Measurements from ENCODE around the gene PTGES3L. TPM values are rescaled to one million over a fixed set of nuclear protein-coding genes. Genes with fewer than 3 reads are reported as not detected.

Gene PTGES3L
- total and polyA plus RNA-seq, 2 donors = 6.8 to 18.6 TPM

Small RNA genes lying within 50 kb of the gene (small RNA-seq; reads per million reads assigned to genes)
- gene AARSD1 (not detected), gene RF00561 (not detected)

Other genes with a start within 250 kb of the PTGES3L start
- gene EZH1, start 235.0 kb downstream of the PTGES3L start, total RNA-seq = 32.9 TPM
- gene EZH1, start 235.0 kb downstream of the PTGES3L start, polyA plus RNA-seq = 40.4 TPM
- 16.0 TPM for gene RAMP2, start 218.9 kb downstream of the PTGES3L start, total RNA-seq
- 51.9 TPM for gene RAMP2, start 218.9 kb downstream of the PTGES3L start, polyA plus RNA-seq
- 32.6 TPM for gene VPS25, start 206.6 kb downstream of the PTGES3L start, total RNA-seq
- 71.6 TPM for gene VPS25, start 206.6 kb downstream of the PTGES3L start, polyA plus RNA-seq
- gene WNK4, start 199.5 kb downstream of the PTGES3L start, total RNA-seq = 0.26 TPM
- gene WNK4, start 199.5 kb downstream of the PTGES3L start, polyA plus RNA-seq = 0.23 TPM
- 57.5 TPM for gene COA3, start 181.4 kb downstream of the PTGES3L start, total RNA-seq
- gene COA3, start 181.4 kb downstream of the PTGES3L start, polyA plus RNA-seq = 89.9 TPM
- 0.37 TPM for gene CNTD1, start 181.2 kb downstream of the PTGES3L start, total RNA-seq
- gene CNTD1, start 181.2 kb downstream of the PTGES3L start, polyA plus RNA-seq = 0.71 TPM
- gene BECN1, start 155.8 kb downstream of the PTGES3L start, total RNA-seq = 51.4 TPM
- 82.7 TPM for gene BECN1, start 155.8 kb downstream of the PTGES3L start, polyA plus RNA-seq
- gene PSME3, start 146.7 kb downstream of the PTGES3L start, total RNA-seq = 31.1 TPM
- 79.7 TPM for gene PSME3, start 146.7 kb downstream of the PTGES3L start, polyA plus RNA-seq
- gene AOC2, start 135.5 kb downstream of the PTGES3L start, total RNA-seq = 0.42 TPM
- 2.1 TPM for gene AOC2, start 135.5 kb downstream of the PTGES3L start, polyA plus RNA-seq
- 40.6 TPM for gene AOC3, start 128.9 kb downstream of the PTGES3L start, total RNA-seq
- gene AOC3, start 128.9 kb downstream of the PTGES3L start, polyA plus RNA-seq = 319 TPM
- gene G6PC1, start 79.3 kb downstream of the PTGES3L start, total RNA-seq = not detected
- 0.15 TPM for gene G6PC1, start 79.3 kb downstream of the PTGES3L start, polyA plus RNA-seq
- gene AARSD1, start 15.6 kb downstream of the PTGES3L start, total RNA-seq = 20.6 TPM
- gene AARSD1, start 15.6 kb downstream of the PTGES3L start, polyA plus RNA-seq = 36.2 TPM
- gene RUNDC1, start 485 bp upstream of the PTGES3L start, total RNA-seq = 9.9 TPM
- gene RUNDC1, start 485 bp upstream of the PTGES3L start, polyA plus RNA-seq = 12.3 TPM
- 1,142 TPM for gene RPL27, start 18.3 kb upstream of the PTGES3L start, total RNA-seq
- 3,115 TPM for gene RPL27, start 18.3 kb upstream of the PTGES3L start, polyA plus RNA-seq
- 11.4 TPM for gene IFI35, start 26.7 kb upstream of the PTGES3L start, total RNA-seq
- 34.8 TPM for gene IFI35, start 26.7 kb upstream of the PTGES3L start, polyA plus RNA-seq
- 40.3 TPM for gene VAT1, start 42.3 kb upstream of the PTGES3L start, total RNA-seq
- 175 TPM for gene VAT1, start 42.3 kb upstream of the PTGES3L start, polyA plus RNA-seq
- 1.6 TPM for gene RND2, start 45.2 kb upstream of the PTGES3L start, total RNA-seq
- 1.5 TPM for gene RND2, start 45.2 kb upstream of the PTGES3L start, polyA plus RNA-seq
- 23.3 TPM for gene BRCA1, start 145.3 kb upstream of the PTGES3L start, total RNA-seq
- gene BRCA1, start 145.3 kb upstream of the PTGES3L start, polyA plus RNA-seq = 3.5 TPM
- gene NBR1, start 191.1 kb upstream of the PTGES3L start, total RNA-seq = 95.9 TPM
- 65.1 TPM for gene NBR1, start 191.1 kb upstream of the PTGES3L start, polyA plus RNA-seq
- 10.7 TPM for gene TMEM106A, start 231.8 kb upstream of the PTGES3L start, total RNA-seq
- gene TMEM106A, start 231.8 kb upstream of the PTGES3L start, polyA plus RNA-seq = 4.4 TPM
- not detected for gene CCDC200, start 248.5 kb upstream of the PTGES3L start, total RNA-seq
- not detected for gene CCDC200, start 248.5 kb upstream of the PTGES3L start, polyA plus RNA-seq